IMR-90 (cell line): ENCODE data around the gene NIBAN1.

ENCODE experiments used
- MXI1 ChIP-seq: IDR thresholded peaks from 2 replicates; pipeline ENCODE4 v1.6.1; 2012; ENCODE audit warnings: low read depth, mild to moderate bottlenecking, low read length, moderate library complexity, borderline replicate concordance
- POLR2A ChIP-seq: IDR thresholded peaks from 2 replicates; pipeline ENCODE4 v1.6.1; 2012; ENCODE audit warnings: mild to moderate bottlenecking, low read depth, low read length
- RAD21 ChIP-seq: IDR thresholded peaks from 2 replicates; pipeline ENCODE4 v1.6.1; 2012; ENCODE audit warnings: low read length, improper control_type of control experiment
- RFX5 ChIP-seq: IDR thresholded peaks from 2 replicates; pipeline ENCODE4 v1.8.0; 2012; ENCODE audit warnings: low read depth, mild to moderate bottlenecking, low read length, moderate library complexity
- TF ChIP-seq, protein P1 (sequence below): conservative IDR thresholded peaks from 2 replicates; pipeline ENCODE4 v1.5.1; 2012; ENCODE audit warnings: mild to moderate bottlenecking, low read depth, low read length, improper control_type of control experiment

DNA sequence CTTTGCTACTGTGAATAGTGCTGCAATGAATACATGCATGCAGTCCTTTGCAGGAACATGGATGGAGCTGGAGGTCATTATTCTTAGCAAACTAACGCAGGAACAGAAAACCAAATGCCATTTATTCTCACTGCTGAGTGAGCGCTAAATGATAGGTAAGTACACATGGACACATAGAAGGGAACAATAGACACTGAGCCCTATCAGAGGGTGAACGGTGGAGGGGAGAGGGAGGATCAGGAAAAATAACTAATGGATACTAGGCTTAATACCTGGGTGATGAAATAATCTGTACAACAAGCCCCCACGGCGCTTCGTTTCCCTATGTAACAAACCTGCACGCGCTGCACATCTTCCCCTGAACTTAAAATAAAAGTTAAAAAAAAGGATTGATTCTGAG is 8.9 kb downstream of the NIBAN1 start:
- TF ChIP-seq, protein P1, sequence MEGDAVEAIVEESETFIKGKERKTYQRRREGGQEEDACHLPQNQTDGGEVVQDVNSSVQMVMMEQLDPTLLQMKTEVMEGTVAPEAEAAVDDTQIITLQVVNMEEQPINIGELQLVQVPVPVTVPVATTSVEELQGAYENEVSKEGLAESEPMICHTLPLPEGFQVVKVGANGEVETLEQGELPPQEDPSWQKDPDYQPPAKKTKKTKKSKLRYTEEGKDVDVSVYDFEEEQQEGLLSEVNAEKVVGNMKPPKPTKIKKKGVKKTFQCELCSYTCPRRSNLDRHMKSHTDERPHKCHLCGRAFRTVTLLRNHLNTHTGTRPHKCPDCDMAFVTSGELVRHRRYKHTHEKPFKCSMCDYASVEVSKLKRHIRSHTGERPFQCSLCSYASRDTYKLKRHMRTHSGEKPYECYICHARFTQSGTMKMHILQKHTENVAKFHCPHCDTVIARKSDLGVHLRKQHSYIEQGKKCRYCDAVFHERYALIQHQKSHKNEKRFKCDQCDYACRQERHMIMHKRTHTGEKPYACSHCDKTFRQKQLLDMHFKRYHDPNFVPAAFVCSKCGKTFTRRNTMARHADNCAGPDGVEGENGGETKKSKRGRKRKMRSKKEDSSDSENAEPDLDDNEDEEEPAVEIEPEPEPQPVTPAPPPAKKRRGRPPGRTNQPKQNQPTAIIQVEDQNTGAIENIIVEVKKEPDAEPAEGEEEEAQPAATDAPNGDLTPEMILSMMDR: no peak
- no peak for TF ChIP-seq RFX5
- TF ChIP-seq RAD21: no peak
- no peak for TF ChIP-seq MXI1
- no peak for TF ChIP-seq POLR2A
